CD4-positive, CD25-positive, alpha-beta regulatory T cell (primary cell): ENCODE results near the gene HOXB9. TPM values are rescaled to one million over a fixed set of nuclear protein-coding genes. Genes with fewer than 3 reads are reported as not detected.

ENCODE experiments used
- ATAC-seq, 2 donors: fragments of 150-1000 bp; cut with Tn5 transposase; one replicate each; pipeline ENCODE4 v1.10.0; 2021; ENCODE audit warnings: low read depth in 2 of 2, moderate number of reproducible peaks in 2 of 2, moderate library complexity in 1 of 2
- DNase-seq, 3 donors: peaks; one replicate each; pipeline versions ENCODE4 v3.0.0 to v3.0.0-alpha.2; 2012 to 2022; ENCODE audit warnings: mixed read lengths in 1 of 3
- H3K27ac ChIP-seq: one replicate; pipeline ENCODE4 v1.7.0; 2013; ENCODE audit warnings: mild to moderate bottlenecking, low read length; ENCODE audit not compliant: insufficient read depth, poor library complexity, severe bottlenecking
- H3K27me3 ChIP-seq: one replicate; pipeline ENCODE4 v1.7.0; 2013; ENCODE audit warnings: low read length; ENCODE audit not compliant: control insufficient read depth, insufficient read depth
- H3K36me3 ChIP-seq: one replicate; pipeline ENCODE4 v1.7.0; 2013; ENCODE audit warnings: mild to moderate bottlenecking, low read length, moderate library complexity; ENCODE audit not compliant: control insufficient read depth, insufficient read depth
- H3K4me1 ChIP-seq: 2 replicates; pipeline ENCODE4 v1.7.0; 2013; ENCODE audit warnings: mild to moderate bottlenecking, low read length; ENCODE audit not compliant: insufficient read depth, control insufficient read depth, poor library complexity, severe bottlenecking
- H3K4me3 ChIP-seq: one replicate; pipeline ENCODE4 v1.7.0; 2013; ENCODE audit warnings: low read depth, mild to moderate bottlenecking, low read length, moderate library complexity
- H3K9me3 ChIP-seq, 2 experiments: 1 replicate in 1 of 2; 2 replicates in 1 of 2; pipeline ENCODE4 v1.7.0; 2013; ENCODE audit warnings: low read length in 2 of 2, mild to moderate bottlenecking in 1 of 2, moderate library complexity in 1 of 2; ENCODE audit not compliant: control insufficient read depth in 2 of 2
- H3K27ac Mint-ChIP-seq, 3 donors: one replicate each; pipeline ENCODE4 v1.8.0; 2020 to 2022; ENCODE audit warnings: mild to moderate bottlenecking in 3 of 3, mixed read lengths in 3 of 3, moderate library complexity in 2 of 3
- H3K27me3 Mint-ChIP-seq: one replicate; pipeline ENCODE4 v1.8.0; 2022; ENCODE audit warnings: mild to moderate bottlenecking, mixed read lengths
- H3K36me3 Mint-ChIP-seq: one replicate; pipeline ENCODE4 v1.8.0; 2020; ENCODE audit warnings: mixed read lengths
- H3K4me1 Mint-ChIP-seq, 4 donors: one replicate each; pipeline ENCODE4 v1.8.0; 2020 to 2022; ENCODE audit warnings: mixed read lengths in 4 of 4, mild to moderate bottlenecking in 1 of 4
- H3K4me3 Mint-ChIP-seq, 4 donors: one replicate each; pipeline ENCODE4 v1.8.0; 2020 to 2022; ENCODE audit warnings: mild to moderate bottlenecking in 4 of 4, mixed read lengths in 4 of 4, moderate library complexity in 3 of 4
- H3K9me3 Mint-ChIP-seq, 7 donors: one replicate each; pipeline ENCODE4 v1.8.0; 2020 to 2022; ENCODE audit warnings: mixed read lengths in 7 of 7, mild to moderate bottlenecking in 3 of 7, moderate library complexity in 2 of 7
- polyA plus RNA-seq, 4 donors: library from polyadenylated mRNA; unstranded; fragments of 300-500 nt; fragmentation: Illumina TruSeq; gene quantifications; one replicate each; pipeline ENCODE4 v1.2.3, GENCODE V29; 2021
- total RNA-seq: library from RNA; stranded (reverse); gene quantifications from one replicate; pipeline ENCODE4 v1.2.3, GENCODE V29; 2022

The HOXB9 gene
- total and polyA plus RNA-seq, 5 donors from 2014 or later, result 0.25 TPM; not detected in 4

DNA sequence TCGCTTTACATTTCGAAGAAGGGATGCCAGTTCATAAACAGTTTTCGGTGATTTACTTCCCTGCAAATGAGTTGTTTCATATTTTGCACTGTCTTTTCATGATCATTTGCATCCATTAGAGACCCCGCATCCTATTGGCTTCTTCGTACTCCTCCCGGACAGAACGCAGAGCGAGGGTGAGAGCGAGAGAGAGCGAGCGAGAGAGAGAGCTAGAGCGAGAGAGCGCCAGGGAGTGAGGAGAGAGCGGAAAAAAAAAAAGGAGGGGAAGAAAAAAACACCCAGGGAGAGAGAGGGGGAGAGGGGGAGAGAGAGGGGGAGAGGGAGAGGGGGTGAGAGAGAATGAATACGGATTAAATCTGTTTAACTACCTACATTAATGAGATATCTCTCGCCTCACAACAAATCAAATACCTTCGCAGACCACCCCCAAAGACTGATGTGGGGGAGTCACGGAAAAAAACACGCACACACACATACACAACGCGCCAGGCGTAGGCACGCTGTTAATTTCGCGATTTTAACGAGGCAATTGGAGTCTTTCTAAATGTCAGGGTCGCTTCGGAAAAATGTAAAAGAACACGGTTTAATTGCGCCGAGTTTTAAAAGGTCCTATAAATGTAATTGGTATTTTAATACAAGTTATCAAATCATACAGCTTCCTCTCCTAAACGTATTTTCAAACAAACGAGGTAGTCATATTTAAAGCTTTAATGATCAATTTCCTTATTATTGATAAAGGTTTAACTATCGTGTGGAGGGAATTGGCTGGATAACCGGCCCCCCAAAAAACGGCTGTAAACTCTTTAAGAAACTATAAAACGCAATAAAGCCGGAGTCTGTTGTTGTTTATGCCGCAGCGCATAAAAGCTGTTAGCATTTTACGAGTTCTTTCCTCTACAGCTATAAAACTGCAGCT is 10.9 kb downstream of the HOXB9 start, which contains the start of gene HOXB8:
Gene HOXB8 (minus strand): TSS at position 246 of the 916 bp plus-strand sequence. CDS start 588 bp downstream, outside the sequence.
- Histone ChIP-seq H3K9me3 (no peaks in the 10 kb centered on the region), H3K27ac (no peak within 1 kb of the TSS), H3K4me1 (peaks cover 66% of the 10 kb centered on the region), H3K27me3 (peaks cover 28% of the 10 kb centered on the region), H3K36me3 (no peaks in the 10 kb centered on the region), H3K4me3 (no peak within 1 kb of the TSS)
- H3K36me3 Mint-ChIP-seq, result no peaks in the 10 kb centered on the region
- DNase-seq, result no peak
- peaks cover 90% of the 10 kb centered on the region for H3K27me3 Mint-ChIP-seq
- H3K9me3 Mint-ChIP-seq, result peaks cover 0 to 9% (median 0%) of the 10 kb centered on the region in 7 donors
- no peak for ATAC-seq
- H3K4me1 Mint-ChIP-seq, result peaks cover 10 to 67% (median 51%) of the 10 kb centered on the region in 4 donors
- peak within 1 kb of the TSS; percentile 74 to 88 (median 82) for H3K4me3 Mint-ChIP-seq
- H3K27ac Mint-ChIP-seq, result peak within 1 kb of the TSS in 1 of 3 donors; percentile 87

DNA sequence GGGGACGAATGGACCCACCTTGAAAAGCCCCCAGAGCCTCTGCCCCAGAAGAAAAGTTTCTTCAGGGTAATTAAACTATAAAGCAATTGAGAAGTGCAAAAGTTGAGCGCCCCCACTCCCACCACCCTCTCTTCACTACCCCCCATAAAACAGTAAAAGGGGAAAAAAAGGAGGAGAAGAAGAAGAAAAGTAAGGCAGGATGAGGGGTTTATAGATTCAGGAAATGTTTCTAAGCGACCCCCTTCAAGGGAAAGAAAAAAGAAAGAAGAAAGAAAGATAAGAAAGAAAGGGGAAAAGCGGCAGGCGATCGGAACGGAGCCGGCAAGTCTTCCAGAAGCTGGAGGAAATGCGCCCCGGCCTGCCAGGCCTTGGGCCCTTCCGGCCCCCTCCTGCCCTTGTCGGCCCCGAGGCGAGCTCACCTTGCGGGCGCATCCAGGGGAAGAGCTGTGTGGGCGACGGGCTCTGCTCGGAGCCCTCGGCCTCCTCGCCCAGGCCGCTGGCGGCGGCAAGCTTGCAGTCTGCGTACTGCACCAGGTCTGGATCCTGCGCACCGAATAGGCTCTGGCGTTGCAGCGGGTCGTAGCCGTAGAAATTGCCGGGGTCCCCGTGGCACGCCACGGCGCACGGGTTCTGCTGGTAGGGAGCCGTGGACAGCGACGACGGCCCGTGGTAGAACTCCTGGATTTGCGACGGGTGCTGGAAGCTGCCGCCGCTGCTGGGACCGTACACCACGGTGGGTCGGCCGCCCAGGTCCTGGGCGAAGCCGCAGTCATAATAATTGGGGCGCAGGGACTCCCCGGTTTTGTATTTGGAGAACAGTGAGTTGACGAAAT is 12.1 kb downstream of the HOXB9 start:
- Mint-ChIP-seq H3K4me3 (peak overlapping the region; percentile 74 to 88 (median 82)), H3K27ac (no peak overlapping the region), H3K36me3 (no peaks in the 10 kb centered on the region), H3K4me1 (peaks cover 10 to 69% (median 52%) of the 10 kb centered on the region in 4 donors), H3K27me3 (peaks cover 87% of the 10 kb centered on the region), H3K9me3 (peaks cover 0 to 9% (median 0%) of the 10 kb centered on the region in 7 donors)
- H3K4me3 ChIP-seq, result no peak overlapping the region
- H3K27me3 ChIP-seq, result peaks cover 31% of the 10 kb centered on the region
- H3K27ac ChIP-seq, result no peak overlapping the region
- DNase-seq (peak in 1 of 3 donors; percentile 47), ATAC-seq (peak in 1 of 2 donors; percentile 19)
- H3K36me3 ChIP-seq, result no peaks in the 10 kb centered on the region
- H3K9me3 ChIP-seq, result no peaks in the 10 kb centered on the region
- H3K4me1 ChIP-seq, result peaks cover 74% of the 10 kb centered on the region

- peak; percentile 61 to 62 for ATAC-seq
- H3K4me1 Mint-ChIP-seq, result peaks cover 4 to 61% (median 45%) of the 10 kb centered on the region in 4 donors
- peak overlapping the region in 1 of 3 donors; percentile 64 for H3K27ac Mint-ChIP-seq
- no peaks in the 10 kb centered on the region for H3K36me3 Mint-ChIP-seq
- Histone ChIP-seq H3K9me3 (no peaks in the 10 kb centered on the region), H3K36me3 (no peaks in the 10 kb centered on the region), H3K27me3 (peaks cover 31% of the 10 kb centered on the region), H3K4me1 (peaks cover 65% of the 10 kb centered on the region), H3K4me3 (peak overlapping the region; percentile 68), H3K27ac (no peak overlapping the region)
- peak in 2 of 3 donors; percentile 43 to 51 for DNase-seq
- peak overlapping the region; percentile 84 to 97 (median 88) for H3K4me3 Mint-ChIP-seq
- H3K27me3 Mint-ChIP-seq, result peaks cover 87% of the 10 kb centered on the region
- H3K9me3 Mint-ChIP-seq, result peaks cover 0 to 6% (median 0%) of the 10 kb centered on the region in 7 donors
Observed at GRCh38 chr17:48612854-48613691, 13.1 kb downstream of the HOXB9 start.

GRCh38 chr17:48612456-48612853 is 13.7 kb downstream of the HOXB9 start:
- Histone ChIP-seq H3K36me3 (no peaks in the 10 kb centered on the region), H3K9me3 (no peaks in the 10 kb centered on the region), H3K27ac (no peak overlapping the region), H3K4me1 (peaks cover 59% of the 10 kb centered on the region), H3K27me3 (peaks cover 30% of the 10 kb centered on the region), H3K4me3 (peak overlapping the region; percentile 68)
- peak overlapping the region; percentile 82 to 97 (median 88) for H3K4me3 Mint-ChIP-seq
- ATAC-seq (peak in 1 of 2 donors; percentile 7), DNase-seq (peak in 1 of 3 donors; percentile 34)
- peaks cover 0 to 6% (median 0%) of the 10 kb centered on the region in 7 donors for H3K9me3 Mint-ChIP-seq
- H3K4me1 Mint-ChIP-seq, result peaks cover 4 to 59% (median 43%) of the 10 kb centered on the region in 4 donors
- peak overlapping the region in 2 of 3 donors; percentile 26 to 64 for H3K27ac Mint-ChIP-seq
- no peaks in the 10 kb centered on the region for H3K36me3 Mint-ChIP-seq
- H3K27me3 Mint-ChIP-seq, result peaks cover 87% of the 10 kb centered on the region

DNA sequence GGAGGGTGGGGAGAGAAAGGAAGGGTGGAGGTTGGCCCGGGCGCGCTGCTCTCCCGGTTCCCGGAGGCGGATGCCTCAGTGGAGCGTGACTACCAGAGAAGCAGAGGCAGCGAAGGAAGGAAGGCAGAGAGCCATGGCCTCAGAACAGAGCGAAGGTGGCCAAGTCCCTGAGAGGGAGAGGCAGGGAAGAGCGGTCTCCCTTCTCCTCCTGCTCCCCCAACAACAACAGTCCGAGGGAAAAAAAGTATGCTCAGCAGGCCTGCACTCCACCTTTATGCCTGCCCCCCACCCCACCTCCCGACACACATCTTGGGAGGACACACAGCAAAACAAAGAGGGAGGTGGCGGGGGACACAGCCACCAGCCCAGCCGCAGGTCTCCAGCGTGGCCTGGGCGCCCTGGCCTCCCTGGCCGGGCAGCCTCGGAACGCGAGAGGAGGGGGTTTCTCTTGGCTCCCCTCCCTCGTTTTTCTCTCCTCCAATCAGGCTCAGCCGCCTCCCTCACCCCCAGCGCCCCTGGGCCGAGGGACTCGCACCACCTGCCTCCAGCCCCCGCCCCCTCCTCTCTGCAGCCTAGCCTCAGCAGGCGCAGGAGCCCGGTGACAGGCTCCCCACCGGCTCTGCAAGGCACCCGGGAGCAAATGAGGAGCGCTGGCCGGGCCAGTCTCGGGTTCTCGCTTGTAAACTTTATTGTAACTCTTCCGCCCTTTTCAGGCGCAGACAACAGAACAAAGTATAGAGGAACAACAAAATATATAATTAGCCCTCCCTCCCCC is 14.3 kb downstream of the HOXB9 start:
- Mint-ChIP-seq H3K27ac (peak overlapping the region in 1 of 3 donors; percentile 26), H3K36me3 (no peaks in the 10 kb centered on the region), H3K9me3 (peaks cover 0 to 6% (median 0%) of the 10 kb centered on the region in 7 donors), H3K27me3 (peaks cover 87% of the 10 kb centered on the region), H3K4me1 (peaks cover under 1 to 53% (median 37%) of the 10 kb centered on the region in 4 donors), H3K4me3 (peak overlapping the region; percentile 88 to 97 (median 92))
- H3K27me3 ChIP-seq, result peaks cover 27% of the 10 kb centered on the region
- peak overlapping the region; percentile 68 for H3K4me3 ChIP-seq
- ATAC-seq (no peak), DNase-seq (no peak)
- no peaks in the 10 kb centered on the region for H3K36me3 ChIP-seq
- peaks cover 58% of the 10 kb centered on the region for H3K4me1 ChIP-seq
- no peaks in the 10 kb centered on the region for H3K9me3 ChIP-seq
- no peak overlapping the region for H3K27ac ChIP-seq

DNA sequence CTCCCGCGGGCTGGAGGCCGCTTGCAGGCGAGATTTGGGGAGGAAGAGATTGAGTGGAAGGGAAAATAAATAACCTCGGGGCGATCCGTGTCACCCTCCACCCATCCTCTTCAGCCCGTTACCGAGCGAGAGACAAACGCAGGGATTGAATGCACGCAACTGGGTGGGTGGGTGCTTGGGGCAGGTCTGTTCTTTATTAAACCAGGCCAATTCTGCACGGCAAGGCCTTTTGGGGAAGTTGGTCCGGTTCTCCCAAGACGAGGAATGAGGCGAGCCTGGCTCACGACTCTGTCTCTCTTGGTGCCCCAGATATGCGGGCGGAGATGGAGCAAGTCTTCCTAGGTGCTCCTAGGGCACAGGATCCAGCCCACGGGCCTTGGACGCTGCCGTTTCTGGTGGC is 14.9 kb downstream of the HOXB9 start:
- Mint-ChIP-seq H3K9me3 (peaks cover 0 to 6% (median 0%) of the 10 kb centered on the region in 7 donors), H3K4me1 (peaks cover 0 to 53% (median 36%) of the 10 kb centered on the region in 4 donors), H3K27ac (peak overlapping the region in 2 of 3 donors; percentile 83 to 84), H3K4me3 (peak overlapping the region; percentile 88 to 97 (median 92)), H3K36me3 (no peaks in the 10 kb centered on the region), H3K27me3 (peaks cover 87% of the 10 kb centered on the region)
- ATAC-seq, result no peak
- DNase-seq, result no peak
- Histone ChIP-seq H3K27me3 (peaks cover 25% of the 10 kb centered on the region), H3K9me3 (no peaks in the 10 kb centered on the region), H3K27ac (no peak overlapping the region), H3K4me1 (peaks cover 58% of the 10 kb centered on the region), H3K36me3 (no peaks in the 10 kb centered on the region), H3K4me3 (peak overlapping the region; percentile 90)
